Peyer's patch (tissue), 4 donors: ENCODE measurements around the gene DCXR. TPM values are rescaled to one million over a fixed set of nuclear protein-coding genes. Genes with fewer than 3 reads are reported as not detected.

ENCODE experiments used
- DNase-seq, 3 donors: peaks; one replicate each; pipeline ENCODE4 v3.0.0-alpha.2; 2017 to 2019
- H3K27ac ChIP-seq, 4 donors: fragments of 200-600 bp; sonication (generic); one replicate each; pipeline ENCODE4 v1.5.1; 2016 to 2019
- H3K27me3 ChIP-seq, 2 donors: fragments of 200-600 bp; sonication (generic); one replicate each; pipeline ENCODE4 v1.5.1; 2019
- H3K36me3 ChIP-seq, 3 donors: fragments of 200-600 bp; sonication (generic); one replicate each; pipeline ENCODE4 v1.5.1; 2016 to 2019
- H3K4me1 ChIP-seq, 4 donors: fragments of 200-600 bp; sonication (generic); one replicate each; pipeline ENCODE4 v1.5.1; 2016 to 2019
- H3K4me3 ChIP-seq, 4 donors: fragments of 200-600 bp; sonication (generic); 1 replicate in 3 of 4; 2 replicates in 1 of 4; pipeline ENCODE4 v1.5.1; 2016 to 2019; ENCODE audit warnings: mild to moderate bottlenecking in 1 of 4
- H3K9me3 ChIP-seq, 4 donors: fragments of 200-600 bp; sonication (generic); one replicate each; pipeline ENCODE4 v1.5.1; 2016 to 2019; ENCODE audit warnings: mild to moderate bottlenecking in 1 of 4
- POLR2A ChIP-seq, 2 donors: fragments of 450-650 bp; IDR thresholded peaks; one replicate each; pipeline ENCODE4 v1.5.1; 2017; ENCODE audit warnings: antibody characterized with exemption in 2 of 2, mild to moderate bottlenecking in 2 of 2, moderate library complexity in 2 of 2
- total RNA-seq, 4 donors: library from RNA; depleted of rRNA; stranded (reverse); fragments of >200 nt; gene quantifications; one replicate each; pipeline ENCODE4 v1.1.0, GENCODE V29; 2016
- TF ChIP-seq, protein P1 (sequence below), 6 experiments: fragments of 450-650 bp in 4 of 6; fragments of 200-600 bp in 2 of 6; sonication (generic) in 1 of 6; IDR thresholded peaks; one replicate each; pipeline ENCODE4 v1.5.1; 2017 to 2019; ENCODE audit warnings: antibody characterized with exemption in 6 of 6, mild to moderate bottlenecking in 3 of 6, moderate library complexity in 1 of 6

The DCXR gene
- total RNA-seq, 4 donors from 2014 or later, result 68.5 to 104 (median 86.8) TPM

DNA sequence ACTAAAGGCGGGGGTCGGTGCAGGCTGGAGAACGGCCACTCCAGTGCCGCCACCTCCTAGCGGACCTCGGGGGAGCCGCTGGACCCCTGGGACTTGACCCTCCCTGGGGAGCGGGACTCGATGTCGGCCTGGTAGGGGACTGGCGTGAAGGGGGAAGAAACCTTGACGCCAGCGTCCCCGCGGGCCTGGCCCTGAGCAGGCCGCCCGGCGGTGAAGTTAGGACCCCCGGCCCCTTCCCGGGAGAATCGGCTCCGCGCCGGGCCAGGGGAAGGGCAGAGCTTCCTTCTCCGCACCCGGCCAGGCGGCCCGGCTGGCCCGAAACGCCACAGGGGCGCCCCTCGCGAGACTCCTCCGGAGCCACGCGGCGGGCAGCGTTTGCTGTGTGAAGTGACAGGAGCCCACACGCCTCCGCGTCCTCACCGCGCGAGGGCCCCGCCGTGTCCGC, 27.7 kb upstream of the DCXR start:
- H3K27me3 ChIP-seq, result no peaks in the 10 kb centered on the region
- H3K9me3 ChIP-seq, result no peaks in the 10 kb centered on the region
- no peak for TF ChIP-seq POLR2A (IDR thresholded peaks at IDR 0.05)
- TF ChIP-seq, protein P1, sequence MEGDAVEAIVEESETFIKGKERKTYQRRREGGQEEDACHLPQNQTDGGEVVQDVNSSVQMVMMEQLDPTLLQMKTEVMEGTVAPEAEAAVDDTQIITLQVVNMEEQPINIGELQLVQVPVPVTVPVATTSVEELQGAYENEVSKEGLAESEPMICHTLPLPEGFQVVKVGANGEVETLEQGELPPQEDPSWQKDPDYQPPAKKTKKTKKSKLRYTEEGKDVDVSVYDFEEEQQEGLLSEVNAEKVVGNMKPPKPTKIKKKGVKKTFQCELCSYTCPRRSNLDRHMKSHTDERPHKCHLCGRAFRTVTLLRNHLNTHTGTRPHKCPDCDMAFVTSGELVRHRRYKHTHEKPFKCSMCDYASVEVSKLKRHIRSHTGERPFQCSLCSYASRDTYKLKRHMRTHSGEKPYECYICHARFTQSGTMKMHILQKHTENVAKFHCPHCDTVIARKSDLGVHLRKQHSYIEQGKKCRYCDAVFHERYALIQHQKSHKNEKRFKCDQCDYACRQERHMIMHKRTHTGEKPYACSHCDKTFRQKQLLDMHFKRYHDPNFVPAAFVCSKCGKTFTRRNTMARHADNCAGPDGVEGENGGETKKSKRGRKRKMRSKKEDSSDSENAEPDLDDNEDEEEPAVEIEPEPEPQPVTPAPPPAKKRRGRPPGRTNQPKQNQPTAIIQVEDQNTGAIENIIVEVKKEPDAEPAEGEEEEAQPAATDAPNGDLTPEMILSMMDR (IDR thresholded peaks at IDR 0.05), result no peak
- peaks cover 0 to 38% (median 0%) of the 10 kb centered on the region in 3 donors for H3K36me3 ChIP-seq
- peak overlapping the region; percentile 79 to 100 (median 92) for H3K4me3 ChIP-seq
- DNase-seq, result peak in 1 of 3 donors; percentile 20
- peak overlapping the region; percentile 81 to 90 (median 85) for H3K27ac ChIP-seq
- H3K4me1 ChIP-seq, result peaks cover 0 to 26% (median 15%) of the 10 kb centered on the region in 4 donors

DNA sequence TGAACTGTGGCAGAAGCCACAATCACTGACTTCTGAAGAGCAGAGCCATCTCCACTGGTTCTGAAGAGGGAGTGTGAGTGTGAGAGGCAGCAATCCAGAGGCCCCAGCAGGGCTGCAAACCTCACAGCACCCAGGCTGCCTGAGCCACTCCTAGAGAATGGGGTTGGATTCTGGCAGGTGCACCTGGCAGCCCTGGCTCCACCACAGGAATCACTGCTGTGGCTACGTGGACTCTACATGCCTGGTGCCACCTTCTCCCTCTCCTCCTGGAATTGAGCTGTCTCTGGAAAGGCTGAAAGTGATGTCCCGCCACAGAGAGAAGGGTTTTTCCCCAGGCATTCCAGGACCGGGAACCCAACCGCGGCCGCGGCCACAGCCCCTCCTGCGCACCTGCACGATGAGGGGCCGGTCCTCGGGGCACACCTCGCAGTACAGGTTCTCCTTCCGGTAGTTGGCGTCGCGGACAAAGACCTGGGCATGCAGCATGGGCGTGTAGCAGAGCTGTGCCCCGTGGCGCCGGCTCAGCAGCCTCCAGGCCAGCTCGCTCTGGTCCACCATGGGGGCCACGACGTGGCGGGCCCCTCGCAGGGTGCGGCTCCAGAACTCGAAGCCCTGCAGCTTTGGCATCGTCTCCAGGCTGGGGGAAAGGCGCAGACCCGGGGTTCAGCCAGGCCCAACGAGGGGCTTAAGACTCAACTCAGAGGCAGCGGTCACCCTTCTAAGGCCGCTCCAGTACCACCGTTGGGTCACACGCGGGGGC, 27.1 kb upstream of the DCXR start:
- TF ChIP-seq POLR2A (IDR thresholded peaks at IDR 0.05), result no peak
- TF ChIP-seq, protein P1 (IDR thresholded peaks at IDR 0.05), result no peak
- peaks cover 0 to 26% (median 15%) of the 10 kb centered on the region in 4 donors for H3K4me1 ChIP-seq
- H3K4me3 ChIP-seq, result peak overlapping the region; percentile 79 to 100 (median 92)
- H3K36me3 ChIP-seq, result peaks cover 0 to 44% (median 0%) of the 10 kb centered on the region in 3 donors
- H3K27me3 ChIP-seq, result no peaks in the 10 kb centered on the region
- peak overlapping the region; percentile 81 to 90 (median 85) for H3K27ac ChIP-seq
- peak; percentile 22 to 68 (median 60) for DNase-seq
- no peaks in the 10 kb centered on the region for H3K9me3 ChIP-seq

DNA sequence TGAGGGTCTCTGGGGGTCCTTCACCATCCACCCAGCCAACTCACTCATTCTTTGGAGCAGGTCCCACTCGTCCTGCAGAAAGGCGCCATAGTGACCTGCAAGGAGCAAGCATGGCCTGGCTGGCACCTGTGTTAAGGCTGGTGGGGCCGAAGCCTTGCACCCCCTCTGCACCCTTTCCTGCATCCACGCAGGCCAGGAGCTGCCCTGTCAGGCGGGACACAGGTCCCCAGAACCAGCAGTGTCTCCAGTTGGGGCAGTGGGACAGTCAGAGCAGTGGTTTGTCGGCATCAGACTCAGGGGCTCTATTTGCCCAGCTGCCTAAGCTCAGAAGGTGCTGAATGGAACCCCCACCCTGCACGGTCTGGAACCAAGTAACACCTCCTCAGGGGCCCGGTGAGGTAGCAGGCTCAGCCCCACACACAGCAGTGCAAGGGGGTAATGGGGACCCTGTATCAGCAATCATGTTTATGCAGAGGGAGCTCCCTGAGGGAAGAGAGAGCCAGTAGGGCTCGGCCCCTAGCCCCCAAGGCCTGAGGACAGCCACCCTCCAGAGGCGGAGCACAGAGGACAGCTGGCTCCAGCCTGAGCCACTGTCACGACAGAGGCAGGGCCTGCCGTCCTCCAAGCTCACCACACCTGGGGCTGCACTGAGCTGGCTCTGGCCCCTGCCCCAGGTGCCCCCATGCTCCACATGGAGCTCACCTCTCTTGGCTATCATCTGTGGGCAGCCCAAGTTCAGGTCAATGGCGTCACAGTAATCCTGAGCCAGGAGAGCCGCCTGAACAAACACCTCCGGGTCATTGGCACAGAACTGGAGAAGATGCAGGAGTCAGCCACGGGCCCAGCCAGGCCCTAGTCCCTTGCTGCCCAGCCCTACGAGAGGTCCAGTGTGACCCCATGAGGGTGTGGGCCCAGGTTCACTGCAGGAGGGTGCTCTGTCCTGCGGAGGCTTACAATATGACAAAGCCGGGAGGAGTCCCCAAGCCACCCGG, 26.2 kb upstream of the DCXR start:
- Histone ChIP-seq H3K4me1 (peaks cover 0 to 26% (median 15%) of the 10 kb centered on the region in 4 donors), H3K27ac (peak overlapping the region in 1 of 4 donors; percentile 90), H3K27me3 (no peaks in the 10 kb centered on the region), H3K4me3 (peak overlapping the region in 3 of 4 donors; percentile 79 to 100 (median 93)), H3K9me3 (no peaks in the 10 kb centered on the region), H3K36me3 (peaks cover 0 to 52% (median 0%) of the 10 kb centered on the region in 3 donors)
- no peak for DNase-seq
- TF ChIP-seq POLR2A (IDR thresholded peaks at IDR 0.05), result no peak
- TF ChIP-seq, protein P1 (IDR thresholded peaks at IDR 0.05), result no peak

DNA sequence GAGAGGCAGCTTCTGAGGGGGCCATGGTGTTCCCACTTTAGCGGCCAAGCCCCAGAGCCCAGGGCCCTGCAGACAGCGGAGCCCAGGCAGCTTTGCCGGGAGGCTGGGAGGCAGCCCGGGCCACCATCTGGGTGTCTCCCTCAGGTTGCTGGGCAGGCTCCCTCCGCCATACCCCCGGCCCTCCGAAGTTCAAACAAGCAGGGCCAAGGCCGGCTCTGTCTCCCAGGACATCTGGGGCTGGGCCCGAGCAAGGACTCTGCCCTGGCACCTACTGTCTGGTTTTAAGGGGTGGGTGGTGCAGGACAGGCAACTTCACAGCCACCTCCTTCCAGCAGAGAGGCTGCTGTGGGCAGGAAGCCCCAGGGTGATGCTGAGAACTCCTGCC, 25.5 kb upstream of the DCXR start:
- Histone ChIP-seq H3K27me3 (no peaks in the 10 kb centered on the region), H3K36me3 (peaks cover 0 to 59% (median 0%) of the 10 kb centered on the region in 3 donors), H3K4me3 (no peak overlapping the region), H3K4me1 (peaks cover 0 to 26% (median 15%) of the 10 kb centered on the region in 4 donors), H3K9me3 (no peaks in the 10 kb centered on the region), H3K27ac (no peak overlapping the region)
- no peak for DNase-seq
- TF ChIP-seq, protein P1 (IDR thresholded peaks at IDR 0.05), result no peak
- TF ChIP-seq POLR2A (IDR thresholded peaks at IDR 0.05), result no peak
